ENCODE data around the gene ZNF611.
"Not testable (repeated sequence)": the region's sequence is repeated elsewhere in the genome, so short reads cannot be mapped to it uniquely, and the experiment has no call there.

Gene ZNF611

DNA sequence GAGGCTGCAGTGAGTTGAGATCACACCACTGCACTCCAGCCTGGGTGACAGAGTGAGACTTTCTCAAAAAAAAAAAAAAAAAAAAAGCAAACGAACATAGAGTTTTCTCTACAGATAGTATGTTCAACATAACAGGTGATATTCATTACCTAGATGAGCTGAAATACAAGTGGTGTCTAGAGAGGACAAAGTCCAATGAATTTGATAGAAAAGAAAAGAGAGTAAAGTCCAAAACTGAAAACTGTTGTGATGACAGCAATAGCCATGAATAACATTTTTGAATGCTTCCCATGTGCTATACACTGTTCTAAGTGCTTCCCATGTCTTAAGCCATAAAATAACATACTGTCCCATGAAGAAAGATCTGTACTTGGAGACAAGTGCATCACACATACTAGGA, 53.6 kb downstream of the ZNF611 start:
- DNase-seq (ENCODE audit: low spot score) = not testable (repeated sequence)

DNA sequence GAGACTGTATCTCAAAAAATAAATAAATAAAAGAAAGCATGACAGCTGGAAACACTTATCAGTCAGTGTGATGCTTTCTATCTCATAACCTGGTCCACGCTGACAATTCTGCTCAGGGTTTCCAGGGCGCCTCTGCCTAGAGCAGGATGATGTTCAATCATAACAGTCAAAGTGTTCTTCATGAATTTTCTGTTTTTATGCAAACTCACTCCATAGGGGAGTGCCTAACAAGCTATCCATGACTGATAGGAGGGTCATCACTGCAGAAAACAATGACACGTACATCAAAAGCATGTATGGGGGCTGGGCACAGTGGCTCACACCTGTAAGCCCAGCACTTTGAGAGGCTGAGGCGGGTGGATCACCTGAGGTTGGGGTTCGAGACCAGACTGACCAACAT, 55.2 kb downstream of the ZNF611 start:
- DNase-seq (ENCODE audit: low spot score) = no peak

DNA sequence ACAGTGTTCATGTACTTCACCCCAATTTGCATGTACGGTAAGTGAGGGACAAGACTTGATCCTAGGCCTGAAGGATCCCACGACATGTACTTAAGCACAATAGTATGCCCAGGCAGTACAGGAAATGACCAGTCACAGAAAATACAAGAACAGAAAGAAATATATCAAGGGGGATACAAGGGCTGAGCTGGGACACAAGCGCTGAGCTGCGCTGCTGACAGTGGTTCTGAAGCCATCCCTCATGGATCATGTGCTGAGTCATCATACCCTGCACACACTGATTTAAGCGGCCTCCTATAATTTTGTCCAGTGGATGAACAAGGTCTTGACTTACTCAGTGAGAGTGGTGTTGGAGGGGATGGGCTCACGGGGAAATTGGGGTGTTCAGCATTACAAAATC, 59.6 kb downstream of the ZNF611 start:
- not testable (repeated sequence) for DNase-seq (ENCODE audit: low spot score)

DNA sequence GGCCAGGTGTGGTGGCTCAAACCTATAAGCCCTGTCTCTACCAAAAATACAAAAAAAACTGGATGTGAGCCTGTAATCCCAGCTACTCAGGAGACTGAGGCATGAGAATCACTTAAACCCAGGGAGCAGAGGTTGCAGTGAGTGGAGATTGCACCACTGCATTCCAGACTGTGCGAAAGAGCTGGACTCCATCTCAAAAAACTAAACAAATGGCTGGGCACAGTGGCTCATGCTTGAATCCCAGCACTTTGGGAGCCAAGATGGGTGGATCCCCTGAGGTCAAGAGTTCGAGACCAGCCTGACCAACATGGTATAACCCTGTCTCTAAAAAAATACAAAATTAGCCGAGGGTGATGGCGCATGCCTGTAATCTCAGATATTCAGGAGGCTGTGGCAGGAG, 61.8 kb downstream of the ZNF611 start:
- DNase-seq (ENCODE audit: low spot score) = no peak

DNA sequence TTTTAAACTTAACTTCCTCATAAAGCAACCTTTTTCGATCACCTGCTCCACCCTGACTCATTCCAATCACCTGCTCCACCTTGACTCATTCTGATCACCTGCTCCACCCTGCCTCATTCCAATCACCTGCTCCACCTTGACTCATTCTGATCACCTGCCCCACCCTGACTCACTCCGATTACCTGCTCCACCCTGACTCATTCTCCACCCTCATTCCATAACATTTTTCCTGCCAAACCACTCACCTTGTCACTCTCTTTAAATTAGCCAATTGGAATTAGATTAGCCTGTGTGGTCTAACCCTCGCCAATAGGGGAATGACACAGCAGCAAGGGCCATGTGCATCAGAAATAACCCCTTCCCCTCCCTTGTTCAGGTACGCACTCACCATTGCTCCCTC, 64.8 kb downstream of the ZNF611 start:
- DNase-seq (ENCODE audit: low spot score) = no peak

DNA sequence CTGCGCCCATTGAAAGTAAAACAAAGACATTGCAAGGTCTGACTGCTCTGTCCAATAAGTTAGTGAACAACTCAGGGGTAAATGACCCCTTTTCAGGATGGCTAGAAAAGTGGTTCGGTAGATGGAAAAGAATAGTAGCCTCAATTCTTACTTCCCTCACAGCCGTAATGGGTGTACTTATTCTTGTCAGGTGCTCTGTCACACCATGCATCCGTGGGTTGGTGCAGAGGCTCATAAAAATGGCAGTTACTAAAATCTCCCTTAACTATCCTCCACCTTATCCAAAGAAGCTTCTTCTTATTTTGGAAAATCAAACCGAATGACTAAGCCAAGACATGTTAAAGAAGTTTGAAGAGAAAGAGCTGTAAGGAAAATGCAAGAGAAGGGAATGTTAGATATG, 65.3 kb downstream of the ZNF611 start:
- DNase-seq (ENCODE audit: low spot score) = no peak

DNA sequence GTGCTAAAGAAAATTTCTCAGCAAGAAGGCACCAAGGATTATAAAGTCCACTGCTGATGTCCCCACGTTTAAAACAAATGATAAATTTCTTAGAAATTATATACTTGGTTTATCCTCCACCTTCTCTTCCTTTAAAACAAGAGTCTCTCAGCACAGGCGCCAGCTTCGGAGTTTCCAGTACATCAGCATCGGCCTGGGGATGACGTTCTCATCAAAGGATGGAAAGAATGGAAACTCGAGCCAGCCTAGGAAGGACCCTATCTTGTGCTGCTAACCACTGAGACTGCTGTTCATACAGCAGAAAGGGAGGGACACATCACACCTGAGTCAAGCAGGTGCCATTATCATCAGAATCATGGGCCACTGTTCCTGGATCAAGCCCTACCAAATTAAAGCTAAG, 66.9 kb downstream of the ZNF611 start:
- DNase-seq (ENCODE audit: low spot score) = no peak

DNA sequence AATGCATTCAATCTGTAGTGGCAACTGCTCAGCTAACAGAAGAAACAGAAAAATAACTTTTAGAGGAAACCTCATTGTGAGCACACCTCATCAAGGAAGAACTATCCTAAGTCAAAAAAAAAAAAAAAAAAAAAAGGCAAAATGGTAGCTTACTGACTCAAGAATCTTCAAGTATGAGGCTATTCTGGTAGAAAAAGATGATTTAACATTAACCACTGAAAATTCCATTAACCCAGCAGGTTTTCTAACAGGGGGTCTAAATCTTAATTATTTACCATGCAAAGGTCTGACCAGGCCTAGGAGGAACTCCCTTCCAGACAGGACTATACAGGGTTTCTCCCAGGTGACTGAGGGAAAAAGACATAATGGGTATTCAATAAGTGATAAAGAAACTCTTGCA, 68.3 kb downstream of the ZNF611 start:
- no peak for DNase-seq (ENCODE audit: low spot score)

DNA sequence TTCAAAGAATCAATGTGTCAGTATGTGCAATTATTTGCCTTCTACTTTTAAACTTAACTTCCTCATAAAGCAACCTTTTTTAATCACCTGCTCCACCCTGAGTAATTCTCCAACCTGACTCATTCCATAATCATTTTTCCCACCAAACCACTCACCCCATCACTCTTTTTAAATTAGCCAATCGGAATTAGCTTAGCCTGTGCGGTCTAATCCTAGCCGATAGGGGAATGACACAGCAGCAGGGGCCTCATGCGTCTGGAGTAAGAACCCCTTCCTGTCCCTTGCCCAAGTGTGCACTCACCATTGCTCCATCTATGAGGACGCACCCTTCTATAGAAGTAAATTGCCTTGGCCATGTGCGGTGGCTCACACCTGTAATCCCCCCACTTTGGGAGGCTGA, 69.3 kb downstream of the ZNF611 start:
- DNase-seq (ENCODE audit: low spot score) = no peak

DNA sequence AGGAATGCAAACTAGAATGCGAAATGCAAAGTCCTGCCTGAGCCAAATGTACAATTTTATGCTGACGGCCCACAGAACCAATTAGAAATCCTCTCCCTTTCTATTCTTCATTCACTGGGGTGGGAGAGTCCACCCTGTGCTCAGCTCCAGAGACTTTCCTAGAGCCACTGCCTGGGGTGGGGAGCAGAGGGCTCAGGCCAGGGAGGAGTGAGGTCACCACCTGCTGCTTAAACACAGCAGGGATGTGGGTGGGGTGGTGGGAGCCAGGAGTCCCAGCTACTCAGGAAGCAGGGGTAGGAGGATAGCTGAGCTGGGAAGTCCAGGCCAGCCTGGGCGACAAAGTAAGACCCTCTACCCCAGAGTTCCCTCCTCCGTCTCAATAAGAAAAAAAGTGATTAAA, 69.8 kb downstream of the ZNF611 start:
- DNase-seq (ENCODE audit: low spot score) = no peak

DNA sequence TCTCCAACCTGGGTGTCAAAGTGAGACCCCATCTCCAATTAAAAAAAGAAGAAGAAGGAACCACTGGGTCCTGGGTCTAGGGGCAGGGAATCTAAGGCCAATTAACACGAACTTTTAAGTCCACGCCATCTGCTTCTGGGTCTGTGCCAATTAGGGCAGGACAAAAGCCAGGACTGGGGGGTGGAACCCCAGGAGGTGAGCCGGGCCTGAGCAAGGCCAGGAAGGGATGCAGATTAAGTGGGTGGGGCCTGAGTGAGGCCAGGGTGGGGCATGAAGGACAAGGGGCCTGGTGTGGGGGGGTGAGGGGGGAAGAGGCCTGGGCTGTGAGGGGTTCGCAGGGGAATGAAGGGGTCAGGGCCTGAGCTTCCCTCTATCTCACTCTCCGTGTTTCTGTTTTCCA, 70.4 kb downstream of the ZNF611 start:
- DNase-seq (ENCODE audit: low spot score) = no peak

DNA sequence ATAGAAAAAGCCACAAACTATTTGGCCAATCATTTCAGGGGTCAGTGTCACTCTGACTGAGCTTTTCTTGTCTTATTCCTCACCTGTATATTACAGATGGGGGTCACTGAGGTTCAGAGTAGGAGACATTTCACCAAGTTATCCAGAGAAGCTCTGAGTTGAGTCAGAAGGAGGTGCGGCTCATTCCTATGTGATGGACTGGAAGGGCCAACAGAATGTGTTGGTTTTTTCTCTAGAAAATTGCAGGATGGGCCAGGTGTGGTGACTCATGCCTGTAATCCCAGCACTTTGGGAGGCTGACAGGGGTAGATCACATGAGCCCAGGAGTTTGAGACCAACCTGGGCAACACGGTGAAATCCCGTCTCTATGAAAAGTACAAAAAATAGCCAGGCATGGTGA, 72.2 kb downstream of the ZNF611 start:
- no peak for DNase-seq (ENCODE audit: low spot score)

DNA sequence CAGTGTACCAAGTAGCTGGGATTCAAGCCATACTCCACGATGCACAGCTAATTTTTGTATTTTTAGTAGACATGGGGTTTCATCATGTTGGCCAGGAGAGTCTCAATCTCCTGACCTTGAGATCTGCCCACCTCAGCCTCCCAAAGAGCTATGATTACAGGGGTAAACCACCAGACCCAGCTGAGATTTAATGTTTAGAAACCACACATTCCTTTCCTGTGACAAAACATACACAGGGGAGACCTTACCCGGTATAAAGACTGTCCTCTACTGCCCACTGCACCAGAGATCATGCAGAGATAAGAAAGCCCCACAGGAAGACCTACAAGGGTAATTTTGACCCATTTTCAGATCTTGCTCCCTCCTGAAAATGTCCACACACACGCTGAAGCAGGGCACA, 73.9 kb downstream of the ZNF611 start:
- no peak for DNase-seq (ENCODE audit: low spot score)

DNA sequence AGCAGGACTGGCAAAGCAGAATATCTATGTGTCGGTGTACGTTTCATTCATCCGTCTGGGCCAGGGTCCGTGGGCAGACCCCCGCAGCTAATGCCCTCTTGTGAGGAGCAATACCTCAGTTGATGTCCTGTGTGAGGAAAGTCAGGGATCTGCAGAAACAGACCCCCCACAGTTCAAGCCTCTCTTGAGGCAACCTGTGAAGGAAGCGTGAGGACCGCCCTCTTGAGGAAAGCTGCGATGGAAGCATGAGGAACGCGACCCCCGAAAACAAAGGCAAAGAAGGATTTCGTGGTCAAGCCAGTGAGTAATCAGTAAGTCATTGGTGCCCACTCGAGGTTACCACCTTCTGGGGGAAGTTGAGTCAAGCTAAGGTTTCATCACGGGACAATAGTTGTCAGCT, 75.8 kb downstream of the ZNF611 start:
- DNase-seq (ENCODE audit: low spot score) = no peak

DNA sequence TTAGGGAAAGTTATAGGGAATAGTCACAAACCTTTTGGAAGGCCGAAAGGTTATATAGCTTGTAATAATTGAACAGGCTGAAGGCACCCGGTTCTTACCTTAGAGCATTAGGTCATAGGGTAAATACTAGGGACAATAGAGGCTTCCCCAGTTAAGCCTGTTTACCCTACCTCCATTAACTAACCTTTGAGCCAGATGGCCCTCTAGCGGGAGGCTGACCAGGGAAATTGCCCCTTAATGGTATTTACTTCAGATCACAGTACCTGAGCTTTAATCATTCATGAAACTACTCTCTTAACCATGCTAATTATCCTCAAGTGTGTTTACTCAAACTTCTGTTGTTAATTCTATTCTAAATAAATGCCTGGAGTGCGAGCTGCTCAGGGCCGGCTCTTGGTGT, 76.2 kb downstream of the ZNF611 start:
- DNase-seq (ENCODE audit: low spot score) = no peak

DNA sequence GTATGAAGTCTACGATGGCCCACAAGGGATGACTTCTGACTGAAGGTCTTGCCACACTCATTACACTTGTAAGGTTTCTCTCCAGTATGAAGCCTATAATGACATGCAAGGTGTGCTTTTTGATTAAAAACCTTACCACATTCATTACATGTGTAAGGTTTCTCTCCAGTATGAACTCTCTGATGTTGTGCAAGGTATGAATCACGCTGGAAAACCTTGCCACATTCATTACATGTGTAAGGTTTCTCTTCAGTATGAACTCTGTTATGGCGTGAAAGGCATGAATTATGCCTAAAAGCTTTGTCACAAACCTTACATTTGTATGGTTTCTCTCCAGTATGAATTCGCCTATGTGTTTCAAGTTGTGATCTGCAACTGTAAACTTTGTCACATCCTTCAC, 81.7 kb downstream of the ZNF611 start:
- DNase-seq (ENCODE audit: low spot score) = no peak

Measured in HuH-7.5 (cell line).